Skeletal muscle tissue (tissue), 4 donors: ENCODE measurements around the gene DDX51. TPM values are rescaled to one million over a fixed set of nuclear protein-coding genes. Genes with fewer than 3 reads are reported as not detected.

Experiments used
- H3K27ac ChIP-seq: one replicate; pipeline ENCODE4 v1.7.0; 2013; ENCODE audit warnings: mild to moderate bottlenecking, low read depth, low read length, inconsistent platforms
- H3K27me3 ChIP-seq, 3 donors: one replicate each; pipeline ENCODE4 v1.7.0; 2013; ENCODE audit warnings: low read length in 3 of 3; ENCODE audit not compliant: control insufficient read depth in 3 of 3, insufficient read depth in 3 of 3
- H3K36me3 ChIP-seq, 3 donors: one replicate each; pipeline ENCODE4 v1.7.0; 2013; ENCODE audit warnings: low read length in 3 of 3; ENCODE audit not compliant: control insufficient read depth in 3 of 3, insufficient read depth in 3 of 3
- H3K4me1 ChIP-seq, 3 donors: one replicate each; pipeline ENCODE4 v1.7.0; 2013; ENCODE audit warnings: low read length in 3 of 3, mild to moderate bottlenecking in 3 of 3; ENCODE audit not compliant: control insufficient read depth in 3 of 3, insufficient read depth in 3 of 3
- H3K4me3 ChIP-seq, 3 donors: one replicate each; pipeline ENCODE4 v1.7.0; 2013; ENCODE audit warnings: low read length in 3 of 3
- H3K9ac ChIP-seq, 3 donors: one replicate each; pipeline ENCODE4 v1.7.0; 2013; ENCODE audit warnings: low read length in 3 of 3, mild to moderate bottlenecking in 3 of 3, moderate library complexity in 2 of 3, low read depth in 1 of 3
- H3K9me3 ChIP-seq, 3 donors: one replicate each; pipeline ENCODE4 v1.7.0; 2013; ENCODE audit warnings: low read length in 3 of 3; ENCODE audit not compliant: control insufficient read depth in 3 of 3
- total RNA-seq: library from RNA; depleted of rRNA; stranded (reverse); fragments of >200 nt; gene quantifications from one replicate; pipeline ENCODE4 v1.2.3, GENCODE V29; 2014
- donor health status: Osteomylitis.

DDX51 gene
- total RNA-seq, 1 donor from 2014 or later = 8.4 TPM

DNA sequence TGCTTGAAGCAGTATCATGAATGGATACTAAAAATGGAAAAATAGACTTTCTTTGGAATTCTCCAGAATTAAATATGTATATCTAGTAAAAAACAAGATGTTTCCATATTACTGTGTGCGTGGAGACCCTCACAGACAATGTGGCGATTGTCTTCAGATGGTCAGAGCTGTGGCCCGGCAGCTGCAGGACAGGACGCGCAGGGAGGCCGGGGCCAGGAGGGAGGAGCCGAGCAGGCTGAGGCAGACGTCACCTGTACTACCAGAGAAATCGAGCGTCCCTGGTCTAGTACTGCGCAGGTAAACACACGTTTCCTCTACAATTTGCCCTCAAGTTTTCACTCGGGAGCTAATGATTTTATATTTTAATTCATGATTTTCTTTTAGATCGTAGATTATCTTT is 22.8 kb downstream of the DDX51 start:
- H3K27me3 ChIP-seq = no peaks in the 10 kb centered on the region
- no peak overlapping the region for H3K9ac ChIP-seq
- no peaks in the 10 kb centered on the region for H3K9me3 ChIP-seq
- H3K36me3 ChIP-seq = peaks cover 25 to 40% (median 31%) of the 10 kb centered on the region in 3 donors
- H3K27ac ChIP-seq = no peak overlapping the region
- no peak overlapping the region for H3K4me3 ChIP-seq
- no peaks in the 10 kb centered on the region for H3K4me1 ChIP-seq

DNA sequence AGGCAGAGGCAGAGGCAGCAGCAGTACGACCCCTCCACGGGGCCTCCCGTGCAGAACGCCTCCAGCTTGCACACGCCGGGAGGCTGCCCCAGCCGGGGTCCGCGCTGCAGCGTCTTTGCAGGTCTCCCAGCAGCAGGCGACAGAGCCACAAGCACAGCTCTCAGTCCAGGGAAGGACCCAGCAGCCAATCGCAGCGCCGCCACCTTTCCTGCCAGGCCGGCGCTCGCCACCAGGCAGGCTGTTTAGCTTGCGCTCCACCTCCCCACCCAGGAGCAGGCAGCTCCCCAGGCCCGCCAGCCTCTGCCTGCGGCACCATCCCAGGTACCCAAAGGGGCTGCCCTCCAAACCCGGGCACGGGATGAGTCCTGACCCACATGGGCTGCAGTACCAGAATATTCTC is 25.2 kb downstream of the DDX51 start:
- H3K36me3 ChIP-seq = peaks cover 31 to 46% (median 32%) of the 10 kb centered on the region in 3 donors
- H3K9ac ChIP-seq = no peak overlapping the region
- no peaks in the 10 kb centered on the region for H3K27me3 ChIP-seq
- H3K27ac ChIP-seq = no peak overlapping the region
- no peaks in the 10 kb centered on the region for H3K4me1 ChIP-seq
- no peaks in the 10 kb centered on the region for H3K9me3 ChIP-seq
- H3K4me3 ChIP-seq = no peak overlapping the region

DNA sequence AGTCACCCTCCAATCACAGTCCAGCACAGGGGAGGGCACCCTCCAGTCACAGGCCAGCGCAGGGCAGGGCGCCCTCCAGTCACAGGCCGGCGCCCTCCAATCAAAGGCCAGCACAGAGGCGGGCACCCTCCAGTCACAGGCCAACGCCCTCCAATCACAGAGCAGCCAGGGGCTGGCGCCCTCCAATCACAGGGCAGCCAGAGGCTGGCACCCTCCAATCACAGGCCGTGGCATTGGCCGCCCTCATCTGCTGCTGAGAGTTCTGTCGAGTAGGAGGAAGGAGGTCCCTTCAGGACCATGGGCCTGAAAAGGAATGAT is 26.6 kb downstream of the DDX51 start:
- peaks cover 35 to 47% (median 37%) of the 10 kb centered on the region in 3 donors for H3K36me3 ChIP-seq

GRCh38 chr12:132116709-132117557 is 27.2 kb downstream of the DDX51 start:
- Histone ChIP-seq H3K4me1 (no peaks in the 10 kb centered on the region), H3K36me3 (peaks cover 33 to 41% (median 35%) of the 10 kb centered on the region in 3 donors), H3K9me3 (no peaks in the 10 kb centered on the region), H3K27me3 (no peaks in the 10 kb centered on the region), H3K9ac (no peak overlapping the region), H3K4me3 (no peak overlapping the region), H3K27ac (no peak overlapping the region)

More for the DNA sequence above, 26.6 kb downstream of the DDX51 start:
- no peaks in the 10 kb centered on the region for H3K9me3 ChIP-seq
- no peak overlapping the region for H3K4me3 ChIP-seq
- no peaks in the 10 kb centered on the region for H3K4me1 ChIP-seq
- H3K27ac ChIP-seq = no peak overlapping the region
- H3K27me3 ChIP-seq = no peaks in the 10 kb centered on the region
- no peak overlapping the region for H3K9ac ChIP-seq

DNA sequence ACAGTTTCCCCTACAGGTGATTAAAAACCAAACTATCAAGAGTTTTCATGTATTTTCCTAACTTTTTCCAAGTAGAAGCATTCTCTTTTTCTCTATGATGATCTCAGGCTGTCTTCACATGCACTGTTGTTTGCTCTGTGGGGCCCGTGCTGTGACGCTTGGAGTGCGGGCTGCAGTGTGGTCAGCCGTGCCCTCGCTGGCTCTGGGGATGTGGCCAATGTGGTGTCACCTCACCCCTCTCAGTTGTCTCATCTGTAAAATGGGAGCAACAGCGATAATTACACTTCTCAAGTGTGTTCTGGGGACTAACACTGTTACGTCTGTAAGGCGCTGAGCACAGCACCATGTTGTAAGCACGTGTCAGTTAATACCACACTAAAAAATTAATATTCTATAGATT is 28.6 kb downstream of the DDX51 start:
- H3K36me3 ChIP-seq = peaks cover 35 to 45% (median 41%) of the 10 kb centered on the region in 3 donors
- no peak overlapping the region for H3K27ac ChIP-seq
- H3K27me3 ChIP-seq = no peaks in the 10 kb centered on the region
- H3K4me1 ChIP-seq = no peaks in the 10 kb centered on the region
- no peak overlapping the region for H3K9ac ChIP-seq
- H3K9me3 ChIP-seq = no peaks in the 10 kb centered on the region
- no peak overlapping the region for H3K4me3 ChIP-seq

- Histone ChIP-seq H3K4me3 (no peak overlapping the region), H3K27me3 (no peaks in the 10 kb centered on the region), H3K9me3 (no peaks in the 10 kb centered on the region), H3K4me1 (no peaks in the 10 kb centered on the region), H3K36me3 (peaks cover 40 to 49% (median 45%) of the 10 kb centered on the region in 3 donors), H3K9ac (no peak overlapping the region), H3K27ac (no peak overlapping the region)
These were observed 29.5 kb downstream of the DDX51 start for GRCh38 chr12:132114667-132115066.

GRCh38 chr12:132111654-132112304 is 32.3 kb downstream of the DDX51 start:
- Histone ChIP-seq H3K9ac (no peak overlapping the region), H3K27ac (no peak overlapping the region), H3K27me3 (no peaks in the 10 kb centered on the region), H3K4me3 (no peak overlapping the region), H3K9me3 (no peaks in the 10 kb centered on the region), H3K36me3 (peaks cover 37 to 53% (median 42%) of the 10 kb centered on the region in 3 donors), H3K4me1 (no peaks in the 10 kb centered on the region)

- no peak overlapping the region for H3K4me3 ChIP-seq
- H3K9me3 ChIP-seq = no peaks in the 10 kb centered on the region
- H3K27me3 ChIP-seq = no peaks in the 10 kb centered on the region
- H3K9ac ChIP-seq = no peak overlapping the region
- peaks cover 27 to 42% (median 32%) of the 10 kb centered on the region in 3 donors for H3K36me3 ChIP-seq
- H3K27ac ChIP-seq = no peak overlapping the region
- H3K4me1 ChIP-seq = peaks cover 0 to 2% (median 0%) of the 10 kb centered on the region in 3 donors
These were observed 33.4 kb downstream of the DDX51 start for GRCh38 chr12:132110677-132111076.

- Histone ChIP-seq H3K27ac (no peak overlapping the region), H3K4me1 (peaks cover 5 to 8% (median 6%) of the 10 kb centered on the region in 3 donors), H3K36me3 (peaks cover 21 to 33% (median 26%) of the 10 kb centered on the region in 3 donors), H3K9ac (no peak overlapping the region), H3K9me3 (no peaks in the 10 kb centered on the region), H3K27me3 (no peaks in the 10 kb centered on the region), H3K4me3 (no peak overlapping the region)
These were observed 34.4 kb downstream of the DDX51 start for GRCh38 chr12:132109741-132110140.

DNA sequence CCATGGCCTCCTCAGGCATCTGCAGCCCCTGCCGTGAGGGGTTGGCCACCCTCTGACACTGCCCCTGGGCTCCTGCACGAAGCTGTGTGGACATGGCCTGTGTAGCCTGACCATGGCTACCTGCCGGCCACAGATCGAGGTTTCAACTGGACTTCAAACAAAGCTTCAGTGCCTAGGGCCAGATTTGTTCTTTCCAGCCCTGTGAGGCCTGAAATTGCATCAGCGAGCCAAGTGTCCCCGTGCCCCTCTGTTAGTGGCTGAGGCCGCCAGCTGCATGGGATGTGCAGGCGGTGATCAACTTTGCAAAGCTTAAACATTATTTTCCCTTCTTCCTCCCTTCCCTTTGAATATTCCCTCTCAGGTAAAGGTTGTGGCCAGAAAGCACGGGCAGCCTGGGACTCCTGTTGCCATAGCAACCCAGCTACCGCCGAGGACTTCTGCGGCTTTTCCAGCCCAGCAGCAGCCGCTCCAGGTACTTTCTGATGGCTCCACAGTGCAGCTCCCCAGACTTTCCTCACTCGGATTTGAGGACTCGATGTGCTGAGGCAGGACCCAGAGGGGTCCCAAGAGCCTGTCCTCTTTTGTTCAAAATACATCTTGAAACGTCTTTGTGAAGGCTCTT is 35.8 kb downstream of the DDX51 start:
- Histone ChIP-seq H3K4me1 (peaks cover 5 to 8% (median 6%) of the 10 kb centered on the region in 3 donors), H3K9ac (no peak overlapping the region), H3K36me3 (peaks cover 12 to 24% (median 17%) of the 10 kb centered on the region in 3 donors), H3K4me3 (no peak overlapping the region), H3K9me3 (no peaks in the 10 kb centered on the region), H3K27ac (no peak overlapping the region), H3K27me3 (no peaks in the 10 kb centered on the region)
